Activated CD4-positive, alpha-beta T cell treated with anti-CD3 and anti-CD28 coated beads, Interleukin-10, Interleukin-2, amounts not matched to agents 100 ng/mL and 50 ng/mL, durations not matched to agents 16 hours and 8 hours (primary cell): ENCODE measurements around the gene ANP32A.

Experiments used
- DNase-seq: peaks from one replicate; pipeline ENCODE4 v3.0.0-alpha.2; 2020

ANP32A gene

GRCh38 chr15:68819495-68820294 is 1.0 kb downstream of the ANP32A start:
- DNase-seq: peak; percentile 56

- peak; percentile 59 for DNase-seq
These were observed 1.8 kb downstream of the ANP32A start for GRCh38 chr15:68818769-68819494.

DNA sequence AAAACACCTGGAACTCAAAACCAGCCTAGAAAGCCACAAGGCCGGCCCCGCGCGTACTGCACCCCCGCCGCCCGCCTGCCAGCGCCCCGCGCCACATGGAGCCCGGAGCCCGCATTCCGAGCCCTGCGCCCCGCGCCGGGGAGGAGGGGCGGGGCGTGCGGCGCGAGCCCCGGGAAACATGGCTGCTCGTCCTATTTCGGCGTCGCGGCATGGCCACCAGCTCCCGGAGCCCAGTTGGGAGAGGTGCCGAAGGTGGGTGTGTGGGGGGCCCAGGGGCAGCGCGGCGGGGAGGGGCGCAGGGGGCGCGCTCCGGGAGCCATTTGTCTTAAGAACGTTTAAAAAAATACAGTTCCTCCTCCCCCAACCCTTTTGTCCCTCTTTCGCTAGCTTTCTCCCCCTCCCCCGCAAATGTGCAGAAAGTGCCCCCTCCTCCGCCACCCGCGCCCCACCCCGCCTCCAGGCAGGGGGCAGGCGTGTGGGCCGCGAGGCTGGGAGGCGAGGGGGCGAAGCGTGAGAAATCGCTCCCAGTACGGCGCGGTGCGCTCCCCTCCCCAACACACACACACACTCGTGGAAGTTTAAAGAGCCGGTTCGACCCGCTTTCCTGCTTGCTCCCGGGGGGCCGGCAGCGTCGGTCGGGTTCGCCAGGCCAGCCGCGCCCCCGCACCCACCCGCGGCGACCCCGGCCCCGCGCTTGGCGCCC is 2.5 kb downstream of the ANP32A start:
- DNase-seq: peak; percentile 80

- DNase-seq: peak; percentile 80
These were observed 3.2 kb downstream of the ANP32A start for GRCh38 chr15:68817304-68818065.

GRCh38 chr15:68816795-68817303 is 3.8 kb downstream of the ANP32A start:
- no peak for DNase-seq

- DNase-seq: no peak
These were observed 4.5 kb downstream of the ANP32A start for GRCh38 chr15:68816158-68816557.

GRCh38 chr15:68815598-68815997 is 5.1 kb downstream of the ANP32A start:
- peak; percentile 26 for DNase-seq

DNA sequence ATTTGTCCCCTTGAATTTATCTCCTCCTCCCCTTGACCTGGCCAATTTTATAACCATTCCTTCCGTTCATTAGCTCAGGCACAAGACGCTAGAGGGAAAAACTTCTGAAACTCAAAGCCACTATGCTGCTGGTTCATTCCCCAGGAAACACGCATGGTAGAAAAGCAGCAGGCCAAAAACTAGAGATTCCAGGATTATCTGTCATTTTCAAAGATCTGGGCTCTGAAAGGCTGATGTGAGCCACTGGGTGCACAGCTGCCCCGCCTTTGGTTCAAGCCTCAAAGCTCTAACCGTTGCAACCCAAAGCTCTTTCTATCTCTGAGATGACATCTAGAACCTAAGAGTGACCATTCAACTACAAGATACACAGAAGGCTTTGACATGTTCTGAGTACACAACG is 6.1 kb downstream of the ANP32A start:
- no peak for DNase-seq

DNA sequence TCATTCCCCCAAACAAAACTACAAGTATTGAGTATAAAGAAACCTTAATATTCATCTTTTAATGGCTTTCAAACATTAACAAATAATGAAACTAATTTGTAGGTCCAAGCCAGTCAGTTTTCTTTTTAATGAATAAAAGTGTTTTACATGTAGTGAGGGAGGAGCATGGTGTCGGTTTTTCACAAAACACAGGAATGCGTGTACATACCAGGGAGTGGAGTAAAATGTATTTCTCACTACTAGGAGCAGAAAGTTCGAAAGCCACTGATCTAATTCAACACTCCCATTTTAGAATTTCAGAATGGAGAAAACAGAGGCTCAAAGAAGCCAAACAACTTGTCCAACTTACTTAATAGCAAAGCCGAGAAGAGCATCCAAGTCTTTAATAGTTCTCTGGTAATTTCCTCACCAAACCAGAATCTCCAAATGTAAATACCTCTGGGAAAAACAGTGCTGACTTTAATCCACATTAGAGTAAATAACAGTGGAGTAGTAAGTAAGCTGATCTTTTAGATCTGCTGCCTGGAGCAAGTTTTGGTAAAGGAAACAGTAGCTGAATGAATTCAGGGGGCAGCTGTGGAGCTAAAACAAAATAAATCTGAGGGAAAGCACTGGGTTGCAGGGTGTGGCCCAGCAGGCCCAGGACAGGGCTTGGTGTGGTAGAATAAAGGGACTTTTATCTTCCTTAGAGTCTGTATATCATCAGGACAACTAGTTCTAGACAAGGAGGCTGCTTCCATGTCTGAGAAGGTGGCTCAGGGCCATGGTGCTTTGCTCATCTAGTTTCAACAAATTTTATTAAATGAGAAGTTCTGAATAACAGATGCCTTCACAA is 7.9 kb downstream of the ANP32A start:
- DNase-seq: no peak

GRCh38 chr15:68812069-68812468 is 8.6 kb downstream of the ANP32A start:
- DNase-seq: no peak

- no peak for DNase-seq
These were observed 11.2 kb downstream of the ANP32A start for GRCh38 chr15:68809517-68809916.

DNA sequence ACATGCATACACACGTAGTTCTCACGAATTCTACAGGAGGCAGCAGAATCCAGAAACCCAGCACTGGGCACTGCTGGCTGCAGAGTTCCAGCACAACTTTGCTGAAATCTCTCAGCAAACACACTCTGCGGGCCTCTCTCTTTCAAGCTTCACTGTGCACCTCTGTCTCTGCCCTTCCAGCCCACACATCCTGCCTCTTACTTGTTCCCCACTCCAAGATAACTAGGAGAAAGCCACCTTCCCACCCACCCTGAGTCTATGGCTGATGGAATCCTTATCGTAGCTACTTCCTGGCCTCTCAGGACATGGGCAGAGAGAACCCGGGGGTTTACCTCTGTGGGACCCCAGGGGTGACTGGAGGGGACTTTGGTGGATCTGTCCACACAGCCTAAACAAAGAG is 11.9 kb downstream of the ANP32A start:
- DNase-seq: no peak

DNA sequence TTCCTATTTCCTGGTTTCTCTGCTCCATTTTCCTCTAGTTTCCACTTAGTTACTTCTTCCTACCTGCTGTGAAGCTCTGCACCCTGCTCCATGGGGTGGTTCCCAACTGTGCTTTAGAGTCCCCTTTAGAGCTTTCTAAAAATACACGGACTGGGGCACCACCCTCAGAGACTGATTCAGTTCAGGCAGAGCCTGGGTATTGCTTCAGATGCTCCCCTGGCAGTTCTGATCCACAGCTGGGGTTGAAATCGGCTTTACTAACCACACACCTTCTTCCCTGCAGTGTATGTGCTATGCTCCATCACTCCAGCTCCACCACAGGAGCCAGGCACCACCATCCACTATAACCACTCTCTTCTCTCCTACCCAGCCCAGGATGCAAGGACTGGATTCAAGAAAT is 12.6 kb downstream of the ANP32A start:
- no peak for DNase-seq

GRCh38 chr15:68807249-68807648 is 13.4 kb downstream of the ANP32A start:
- no peak for DNase-seq

DNA sequence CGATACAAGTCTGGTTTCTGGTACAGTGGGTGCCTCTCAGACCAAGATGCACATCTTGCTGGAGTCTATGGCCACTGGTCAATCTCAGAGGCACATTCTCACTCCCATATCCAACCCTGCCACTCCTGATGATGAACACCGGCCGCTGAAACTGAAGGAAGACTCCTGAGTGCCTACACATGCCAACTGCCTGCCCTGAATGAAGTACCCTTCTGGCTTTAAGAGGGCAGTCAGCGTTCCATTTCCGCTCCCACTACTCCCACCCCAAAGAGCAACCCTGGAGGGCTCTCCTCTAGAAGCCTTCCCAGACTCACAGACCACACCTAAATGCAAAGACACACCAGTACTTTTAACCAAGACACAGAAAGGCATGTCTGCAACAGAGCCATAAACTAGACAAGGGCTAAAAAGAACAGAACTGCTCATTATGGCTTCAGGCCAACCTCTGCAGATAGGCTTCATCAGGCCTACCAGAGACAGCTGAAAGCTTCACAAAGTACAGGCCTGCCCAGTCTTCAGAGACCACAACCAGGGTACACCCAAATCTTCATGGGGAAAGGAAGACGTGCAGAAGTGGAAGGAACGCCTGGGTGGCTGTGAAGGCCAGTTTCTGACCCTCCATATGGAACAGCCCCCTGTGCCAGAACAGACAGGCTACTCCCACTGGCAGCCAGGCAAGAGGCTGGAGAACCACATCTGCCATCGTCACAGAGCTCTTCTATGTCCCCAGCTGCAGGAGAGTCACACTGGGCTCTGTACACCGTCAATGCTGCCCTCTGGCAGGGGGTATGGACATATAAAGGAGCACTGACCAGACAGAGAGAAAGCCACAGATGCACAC is 14.3 kb downstream of the ANP32A start:
- DNase-seq: no peak

DNA sequence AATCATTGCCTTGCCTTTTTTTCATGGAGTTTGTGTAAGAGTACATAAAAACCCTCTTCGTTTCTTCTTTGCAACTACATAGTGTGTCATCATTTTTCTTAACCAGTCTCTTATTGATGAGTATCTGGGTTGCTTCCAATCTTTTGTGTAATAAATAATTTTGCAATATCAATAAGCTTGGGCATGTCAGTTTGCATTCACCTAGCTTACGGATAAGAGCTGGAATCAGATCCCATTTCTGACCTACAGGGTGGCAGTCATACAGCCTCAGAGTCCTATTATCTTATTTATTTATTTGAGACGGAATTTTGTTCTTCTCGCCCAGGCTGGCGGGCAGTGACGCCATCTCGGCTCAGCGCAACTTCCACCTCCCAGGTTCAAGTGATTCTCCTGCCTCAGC is 18.3 kb downstream of the ANP32A start:
- DNase-seq: no peak

GRCh38 chr15:68801572-68802148 is 19.0 kb downstream of the ANP32A start:
- DNase-seq: no peak

DNA sequence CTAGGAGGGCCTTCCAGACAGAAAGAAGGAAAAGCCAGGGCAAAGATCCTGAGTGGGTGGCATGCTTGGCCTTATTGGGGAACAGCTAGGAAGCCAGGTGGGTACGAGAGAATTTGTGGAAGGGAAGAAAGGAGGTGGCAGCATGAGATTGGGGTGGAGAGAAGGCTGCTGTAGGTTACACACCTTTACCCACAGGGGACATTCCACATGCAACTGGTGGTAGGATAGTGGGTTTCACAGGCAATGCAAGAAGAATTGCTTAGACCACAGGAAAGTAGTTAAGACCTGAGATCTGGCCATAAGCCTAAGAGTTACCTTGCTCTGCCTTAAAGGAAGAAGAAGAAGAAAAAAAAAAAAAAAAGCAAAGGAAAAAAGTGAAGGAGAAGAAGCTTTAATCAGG is 19.8 kb downstream of the ANP32A start:
- no peak for DNase-seq

GRCh38 chr15:68798346-68799094 is 22.2 kb downstream of the ANP32A start:
- DNase-seq: no peak
